K562 (cell line): ENCODE measurements around the gene APOL2. TPM values are rescaled to one million over a fixed set of nuclear protein-coding genes. Genes with fewer than 3 reads are reported as not detected.
A peak's percentile ranks its signal among the peaks of the same experiment; 100 is the strongest.

Source experiments
- ATAC-seq: fragments of 200-7000 bp; cut with Tn5 transposase; 3 replicates; pipeline ENCODE4 v1.9.1; 2020; ENCODE audit warnings: moderate library complexity
- BruUV-seq: library from RNA; stranded (reverse); fragments of 400-500 nt; replicated peaks from 2 replicates; lab custom pipeline; 2021; lab: Mats Ljungman, UMichigan
- CTCF ChIA-PET: fragments of 300-600 bp; formaldehyde crosslinking; extraction: SDS; loops from one replicate; lab custom pipeline; 2021; ENCODE audit warnings: low intra/inter-chr PET ratio; lab: Yijun Ruan, JAX
- POLR2A ChIA-PET: fragments of 300-600, 350-650 bp; sonication (Branson Sonifier 250); formaldehyde crosslinking; extraction: SDS; loops from one replicate; lab custom pipeline; 2021; ENCODE audit warnings: antibody characterized with exemption, inconsistent platforms; lab: Yijun Ruan, JAX
- DNase-seq, 4 experiments: peaks; one replicate each; pipeline versions ENCODE4 v3.0.0 to v3.0.0-alpha.2; 2011 to 2018; ENCODE audit warnings: low spot score in 3 of 4, mixed read lengths in 3 of 4; ENCODE audit errors: extremely low read depth in 1 of 4
- FAIRE-seq: peaks from 2 replicates; lab custom pipeline; 2011; peaks lifted over from hg19 to GRCh38; lab: Jason Lieb, UNC
- H2AFZ ChIP-seq: 2 replicates; pipeline ENCODE4 v1.6.0; 2011; ENCODE audit warnings: low read depth, low read length, control low read depth, inconsistent platforms
- H3K27ac ChIP-seq: fragments of 200-600 bp; 3 replicates; pipeline ENCODE4 v1.8.0; 2011; ENCODE audit warnings: low read depth, mild to moderate bottlenecking, control low read depth, inconsistent platforms, low read length, moderate library complexity, mixed read lengths; ENCODE audit errors: extremely low read depth
- H3K27me3 ChIP-seq, 2 experiments: fragments of 300-600 bp in 1 of 2; 2 replicates in 1 of 2; 3 replicates in 1 of 2; pipeline versions ENCODE4 v1.6.0 to v1.8.0; 2011; ENCODE audit warnings: inconsistent platforms in 2 of 2, low read length in 2 of 2, mild to moderate bottlenecking in 1 of 2, mixed read lengths in 1 of 2, moderate library complexity in 1 of 2; ENCODE audit not compliant: control insufficient read depth in 2 of 2, insufficient read depth in 2 of 2
- H3K36me3 ChIP-seq: fragments of 300-600 bp; 3 replicates; pipeline ENCODE4 v1.8.0; 2011; ENCODE audit warnings: mild to moderate bottlenecking, low read length, inconsistent platforms; ENCODE audit not compliant: control insufficient read depth, insufficient read depth
- H3K4me1 ChIP-seq, 2 experiments: fragments of 200-600 bp in 1 of 2; replicated peaks in 1 of 2; 2 replicates in 1 of 2; 3 replicates in 1 of 2; pipeline versions ENCODE4 v1.5.1 to v1.8.0; 2011; ENCODE audit warnings: inconsistent platforms in 2 of 2, low read length in 2 of 2, mild to moderate bottlenecking in 1 of 2, mixed read lengths in 1 of 2, moderate library complexity in 1 of 2; ENCODE audit not compliant: control insufficient read depth in 2 of 2, insufficient read depth in 2 of 2
- H3K4me2 ChIP-seq: 2 replicates; pipeline ENCODE4 v1.6.1; 2011; ENCODE audit warnings: low read length, control low read depth, inconsistent platforms, mixed read lengths; ENCODE audit not compliant: insufficient read depth
- H3K4me3 ChIP-seq: fragments of 200-600 bp; sonication (generic), shearing (Covaris generic); 2 replicates; pipeline ENCODE4 v1.5.1; 2016; ENCODE audit warnings: control low read depth, inconsistent platforms
- H3K79me2 ChIP-seq: fragments of 200-600 bp; 3 replicates; pipeline ENCODE4 v1.8.0; 2011; ENCODE audit warnings: low read length, inconsistent platforms; ENCODE audit not compliant: control insufficient read depth, insufficient read depth
- H3K9ac ChIP-seq, 2 experiments: 2 replicates each; pipeline versions ENCODE4 v1.6.0 to v1.6.1; 2011; ENCODE audit warnings: low read depth in 2 of 2, low read length in 2 of 2, control low read depth in 1 of 2, inconsistent platforms in 1 of 2, mild to moderate bottlenecking in 1 of 2, mixed read lengths in 1 of 2; ENCODE audit not compliant: insufficient read depth in 1 of 2
- H3K9me1 ChIP-seq: one replicate; pipeline ENCODE4 v1.6.0; 2011; ENCODE audit warnings: inconsistent platforms, mild to moderate bottlenecking, low read length, moderate library complexity; ENCODE audit not compliant: control insufficient read depth, insufficient read depth
- H3K9me3 ChIP-seq: replicated peaks from 2 replicates; pipeline ENCODE4 v1.5.1; 2011; ENCODE audit warnings: low read depth, low read length, inconsistent platforms; ENCODE audit not compliant: control insufficient read depth, insufficient read depth
- H4K20me1 ChIP-seq: replicated peaks from 2 replicates; pipeline ENCODE4 v1.6.1; 2011; ENCODE audit warnings: low read length, inconsistent platforms, mixed read lengths; ENCODE audit not compliant: control insufficient read depth, insufficient read depth
- EGR1 ChIP-seq: fragments of 450-650 bp; conservative IDR thresholded peaks from 2 replicates; pipeline ENCODE4 v1.6.1; 2017; ENCODE audit warnings: mild to moderate bottlenecking
- HMBOX1 ChIP-seq: sonication (generic); IDR thresholded peaks from 2 replicates; pipeline ENCODE4 v1.6.1; 2016
- NCOA2 ChIP-seq, 2 experiments: fragments of 450-650 bp; IDR thresholded peaks; 2 replicates each; pipeline ENCODE4 v1.6.1; 2018; ENCODE audit warnings: mild to moderate bottlenecking in 2 of 2, moderate library complexity in 1 of 2; ENCODE audit not compliant: partially characterized antibody in 2 of 2
- NONO ChIP-seq, 2 experiments: fragments of 200-400 bp in 1 of 2; fragments of 450-650 bp in 1 of 2; formaldehyde crosslinking in 1 of 2; IDR thresholded peaks; 2 replicates each; pipeline ENCODE4 v1.6.1; 2017; ENCODE audit warnings: low read depth in 2 of 2, mild to moderate bottlenecking in 2 of 2, moderate library complexity in 2 of 2, low read length in 1 of 2
- SNRNP70 ChIP-seq: fragments of 200-400 bp; formaldehyde crosslinking; optimal IDR thresholded peaks from 2 replicates; pipeline ENCODE3; 2017; ENCODE audit warnings: low read depth, low read length
- SP1 ChIP-seq: sonication (generic); formaldehyde crosslinking; IDR thresholded peaks from 2 replicates; pipeline ENCODE4 v1.8.1; 2022; ENCODE audit warnings: mild to moderate bottlenecking, missing genetic modification reagents
- TCF3 ChIP-seq: sonication (generic); formaldehyde crosslinking; IDR thresholded peaks from 2 replicates; pipeline ENCODE4 v1.4.0; 2020; ENCODE audit warnings: mild to moderate bottlenecking, missing genetic modification reagents
- TRIM25 ChIP-seq: fragments of 450-650 bp; IDR thresholded peaks from 2 replicates; pipeline ENCODE4 v1.7.0; 2016; ENCODE audit warnings: borderline replicate concordance
- YY1 ChIP-seq, 3 experiments: IDR thresholded peaks; 2 replicates each; pipeline ENCODE4 v1.6.1; 2011; ENCODE audit warnings: low read length in 2 of 3, mild to moderate bottlenecking in 2 of 3, moderate library complexity in 2 of 3, borderline replicate concordance in 1 of 3, control low read depth in 1 of 3, low read depth in 1 of 3; ENCODE audit not compliant: insufficient read depth in 3 of 3, insufficient replicate concordance in 2 of 3, control insufficient read depth in 1 of 3, insufficient read length in 1 of 3; ENCODE audit errors: extremely low read depth in 1 of 3
- ZBTB9 ChIP-seq: fragments of 450-650 bp; formaldehyde crosslinking; IDR thresholded peaks from 2 replicates; pipeline ENCODE4 v1.4.0; 2020; ENCODE audit warnings: mild to moderate bottlenecking, moderate library complexity
- ZFP30 ChIP-seq: fragments of 250-450 bp; sonication (Bioruptor Pico); IDR thresholded peaks from 2 replicates; pipeline ENCODE4 v1.8.0; 2022; ENCODE audit warnings: moderate library complexity, mild to moderate bottlenecking, inconsistent platforms, borderline replicate concordance
- ZFPM2 ChIP-seq: fragments of 250-450 bp; sonication (Bioruptor Pico); IDR thresholded peaks from 2 replicates; pipeline ENCODE4 v1.5.1; 2022; ENCODE audit warnings: mild to moderate bottlenecking
- ZKSCAN1 ChIP-seq: fragments of 150-350 bp; IDR thresholded peaks from 2 replicates; pipeline ENCODE4 v1.6.1; 2016; ENCODE audit warnings: low read depth, low read length
- ZNF217 ChIP-seq: sonication (generic); formaldehyde crosslinking; IDR thresholded peaks from 2 replicates; pipeline ENCODE4 v1.8.0; 2022; ENCODE audit warnings: mild to moderate bottlenecking, missing genetic modification reagents
- ZNF224 ChIP-seq: sonication (generic); formaldehyde crosslinking; IDR thresholded peaks from 2 replicates; pipeline ENCODE4 v1.8.0; 2022; ENCODE audit warnings: mild to moderate bottlenecking, missing genetic modification reagents
- WGBS: fragments of 100-300 bp; shearing (Covaris generic); methylation state at CpG from one replicate; pipeline ENCODE4 v1.1.6; 2016; ENCODE audit warnings: low coverage, mixed read lengths; ENCODE audit not compliant: insufficient coverage; ENCODE audit errors: missing lambda C conversion rate; 5-methylcytosine and 5-hydroxymethylcytosine counted together
- in situ Hi-C: fragments of 300-500 bp; cut with MboI; formaldehyde crosslinking; loops from 4 replicates; pipeline ENCODE4 v1.15.0; 2018; ENCODE audit warnings: inconsistent platforms, mixed read lengths
- intact Hi-C: fragments of 100-400 bp; cut with micrococcal nuclease; formaldehyde crosslinking; loops from 2 replicates; pipeline ENCODE4 v1.14.2; 2022
- polyA plus RNA-seq, 8 experiments: library from polyadenylated mRNA; depleted of rRNA in 4 of 8; stranded (reverse) in 5 of 8; unstranded in 3 of 8; fragments of >200 nt; fragmentation: Nextera tagmentation in 2 of 8; fragmentation: Illumina TruSeq in 1 of 8; extraction: Ambion mirVana in 2 of 8; extraction: Trizol in 1 of 8; gene quantifications; 2 replicates each; pipeline versions ENCODE4 v1.2.1 to v1.2.3, GENCODE V29; 2011 to 2014; ENCODE audit warnings: inconsistent platforms in 1 of 8, missing spikeins in 1 of 8
- total RNA-seq, 7 experiments: library from RNA; depleted of rRNA in 6 of 7; stranded (reverse); fragments of >200 nt in 6 of 7; fragmentation: Illumina TruSeq in 2 of 7; extraction: Trizol in 2 of 7; gene quantifications; 2 replicates each; pipeline versions ENCODE4 v1.2.1 to v1.2.3, GENCODE V29; 2011 to 2021; ENCODE audit warnings: low replicate concordance in 1 of 7

The APOL2 gene
- total and polyA plus RNA-seq, 9 of the 15 experiments (the other 6 are each of a cell fraction or from before 2014, with no cell fraction given) = 2.7 to 10.6 (median 8.9) TPM

- TF ChIP-seq TRIM25 (no peak), SNRNP70 (no peak), NONO (IDR thresholded peaks at IDR 0.05; ENCODE audit: low read depth in 2 of 2, low read length in 1 of 2) (no peak), TCF3 (CRISPR knock-in tag) (no peak)
- TF ChIP-seq, all 486 proteins: peak for 0
Observed at GRCh38 chr22:36233796-36234195, 5.5 kb downstream of the APOL2 start (continued).

- Histone ChIP-seq H3K36me3 (peaks cover 18% of the 10 kb centered on the region; the same call in 2 of the 3 replicates), H3K4me3 (no peak overlapping the region)
- in situ Hi-C loops = no loop called here
- TF ChIP-seq EGR1 (no peak), ZNF224 (no peak), ZKSCAN1 (no peak), NCOA2 (IDR thresholded peaks at IDR 0.05; ENCODE audit: partially characterized antibody in 2 of 2) (no peak), ZNF217 (CRISPR knock-in tag) (no peak), HMBOX1 (no peak), YY1 (IDR thresholded peaks at IDR 0.05; ENCODE audit: borderline replicate concordance in 1 of 3, control insufficient read depth in 1 of 3, extremely low read depth in 1 of 3, insufficient read depth in 3 of 3, insufficient read length in 1 of 3, insufficient replicate concordance in 2 of 3, low read depth in 1 of 3, low read length in 2 of 3) (no peak), ZFPM2 (no peak), ZFP30 (CRISPR knock-in tag) (no peak), SP1 (CRISPR knock-in tag) (no peak), ZBTB9 (CRISPR knock-in tag) (no peak)
Observed at GRCh38 chr22:36232715-36233401, 6.5 kb downstream of the APOL2 start.

More at GRCh38 chr22:36232715-36233401, 6.5 kb downstream of the APOL2 start:
- intact Hi-C loops = no loop called here
- peaks cover 8% of the 10 kb centered on the region; the same call in 2 of the 3 replicates for H3K79me2 ChIP-seq
- no peak for ATAC-seq
- no peaks in the 10 kb centered on the region for H3K9me1 ChIP-seq
- ChIA-PET CTCF (interaction anchor here (0.6 kb wide), 1 partner anchor 31 kb away, joined by 4 read pairs; no protein-coding TSS in a partner anchor), POLR2A (interaction anchor here (0.7 kb wide), 1 partner anchor 22 kb away, joined by 3 read pairs; no protein-coding TSS in a partner anchor)
- H3K27me3 ChIP-seq = no peaks in the 10 kb centered on the region
- BruUV-seq = no TSS peak
- no peak overlapping the region for H3K4me2 ChIP-seq
- no peaks in the 10 kb centered on the region for H3K9me3 ChIP-seq
- 65% methylated on average over 4 of the region's 13 CpGs for WGBS
- H4K20me1 ChIP-seq = no peaks in the 10 kb centered on the region
- H3K9ac ChIP-seq = peak overlapping the region in 1 of 2 experiments; percentile 45; a peak in 2 of 4 replicates
- H3K4me1 ChIP-seq = peaks cover 0 to 11% of the 10 kb centered on the region in 2 experiments; a peak in 2 of 5 replicates
- H2AFZ ChIP-seq = no peak overlapping the region
- H3K27ac ChIP-seq = no peak overlapping the region
- DNase-seq = no peak
- no peak for FAIRE-seq
